NCI-H1694 treated with DMSO at 0.1 percent for 48 hours (cell line): ENCODE data around the gene TNIK.
"Not testable (repeated sequence)": the region's sequence is repeated elsewhere in the genome, so short reads cannot be mapped to it uniquely, and the experiment has no call there.

Source experiments
- DNase-seq: peaks from one replicate; lab custom pipeline; 2025; lab: John Stamatoyannopoulos, UW

The TNIK gene

DNA sequence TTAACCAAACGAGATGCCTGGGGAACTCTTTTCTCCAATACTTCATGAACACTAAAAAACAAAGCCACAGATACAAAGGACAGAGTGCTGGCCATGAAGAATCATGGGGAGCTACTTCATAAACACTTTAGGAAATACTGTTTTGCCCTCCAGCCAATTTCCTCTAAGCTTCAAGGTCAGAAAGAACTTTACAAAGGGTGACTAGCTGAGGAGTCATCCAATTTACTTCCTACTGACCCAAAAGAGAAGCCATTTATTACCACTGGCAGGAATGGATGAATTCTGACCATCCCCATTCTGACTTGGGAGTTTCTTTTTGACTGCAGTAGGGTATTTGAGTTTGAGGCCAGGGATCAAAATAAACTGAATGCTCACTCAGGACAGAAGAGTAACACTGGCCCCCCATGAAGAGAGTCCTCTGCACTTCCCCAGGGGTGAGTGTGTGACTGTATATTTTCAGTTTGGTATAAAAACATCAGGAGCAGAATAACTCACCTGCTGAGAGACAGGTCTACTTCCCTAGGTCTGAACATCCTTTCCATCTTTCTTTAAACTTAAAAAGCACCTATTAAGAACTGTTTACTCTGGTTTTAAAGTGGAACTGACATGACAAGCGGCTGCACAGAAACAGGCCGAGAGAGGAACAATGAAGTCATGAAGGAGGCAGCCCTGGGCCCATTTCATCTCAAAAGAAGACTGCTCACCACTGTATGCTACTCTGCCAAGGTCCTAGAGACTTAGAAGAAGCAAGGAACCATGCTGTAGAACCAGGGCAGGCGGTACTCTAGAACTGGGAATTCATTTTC is 203.6 kb downstream of the TNIK start:
- DNase-seq = no peak

GRCh38 chr3:171255236-171255806 is 204.9 kb downstream of the TNIK start:
- DNase-seq = no peak

- no peak for DNase-seq
These were observed 205.9 kb downstream of the TNIK start for GRCh38 chr3:171254315-171254714.

GRCh38 chr3:171251835-171252234 is 208.4 kb downstream of the TNIK start:
- no peak for DNase-seq

DNA sequence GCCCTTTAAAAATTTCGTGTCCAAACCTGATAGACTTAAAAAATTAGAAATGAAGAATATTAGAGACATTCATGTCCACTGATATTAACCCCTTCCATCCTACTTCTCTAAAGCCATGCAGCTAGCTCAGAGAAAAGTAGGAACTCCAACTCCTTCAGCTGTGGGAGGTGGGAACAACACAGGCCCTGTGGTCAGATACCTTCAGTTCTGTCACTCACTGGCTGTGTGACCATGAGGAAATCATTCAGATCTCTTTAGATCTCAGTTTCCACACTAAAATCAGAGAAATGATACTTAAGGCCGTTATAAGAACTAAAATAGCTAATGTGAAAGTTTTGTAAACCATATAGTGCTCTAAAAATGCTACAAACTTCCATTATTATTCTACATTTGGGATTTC is 209.8 kb downstream of the TNIK start:
- DNase-seq = no peak

- no peak for DNase-seq
These were observed 211.0 kb downstream of the TNIK start for GRCh38 chr3:171249245-171249644.

DNA sequence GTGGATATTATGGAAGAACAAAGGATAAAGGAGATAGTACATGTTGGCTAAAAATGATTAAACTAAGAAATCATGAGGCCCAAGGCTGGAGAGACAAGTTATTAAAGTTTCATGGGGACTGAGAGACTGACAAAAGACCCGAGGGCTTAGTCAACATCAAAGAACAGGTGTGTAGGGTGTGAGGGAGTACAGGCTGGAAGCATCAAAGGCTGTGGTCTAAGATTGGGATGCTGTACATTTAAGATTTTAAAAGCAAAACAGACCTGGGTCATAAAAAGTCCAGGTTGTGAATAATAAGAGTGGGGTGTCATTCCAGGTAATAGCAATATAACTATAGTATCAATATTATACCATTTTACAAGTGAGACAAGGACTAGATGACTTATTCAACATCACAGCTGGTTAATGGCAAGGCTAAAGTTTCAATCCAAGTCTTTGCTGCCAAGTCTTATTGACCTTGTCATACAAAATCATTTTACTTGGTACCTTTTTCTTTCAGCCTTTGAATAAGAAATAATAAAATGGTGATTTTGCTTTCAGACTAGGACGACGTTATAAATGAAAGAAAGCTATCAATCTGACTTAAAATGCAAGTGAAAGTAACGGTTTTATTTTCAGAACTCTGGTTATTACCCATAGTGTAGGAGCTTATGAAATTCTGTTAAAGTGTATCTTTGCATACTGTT is 211.6 kb downstream of the TNIK start:
- DNase-seq = no peak

DNA sequence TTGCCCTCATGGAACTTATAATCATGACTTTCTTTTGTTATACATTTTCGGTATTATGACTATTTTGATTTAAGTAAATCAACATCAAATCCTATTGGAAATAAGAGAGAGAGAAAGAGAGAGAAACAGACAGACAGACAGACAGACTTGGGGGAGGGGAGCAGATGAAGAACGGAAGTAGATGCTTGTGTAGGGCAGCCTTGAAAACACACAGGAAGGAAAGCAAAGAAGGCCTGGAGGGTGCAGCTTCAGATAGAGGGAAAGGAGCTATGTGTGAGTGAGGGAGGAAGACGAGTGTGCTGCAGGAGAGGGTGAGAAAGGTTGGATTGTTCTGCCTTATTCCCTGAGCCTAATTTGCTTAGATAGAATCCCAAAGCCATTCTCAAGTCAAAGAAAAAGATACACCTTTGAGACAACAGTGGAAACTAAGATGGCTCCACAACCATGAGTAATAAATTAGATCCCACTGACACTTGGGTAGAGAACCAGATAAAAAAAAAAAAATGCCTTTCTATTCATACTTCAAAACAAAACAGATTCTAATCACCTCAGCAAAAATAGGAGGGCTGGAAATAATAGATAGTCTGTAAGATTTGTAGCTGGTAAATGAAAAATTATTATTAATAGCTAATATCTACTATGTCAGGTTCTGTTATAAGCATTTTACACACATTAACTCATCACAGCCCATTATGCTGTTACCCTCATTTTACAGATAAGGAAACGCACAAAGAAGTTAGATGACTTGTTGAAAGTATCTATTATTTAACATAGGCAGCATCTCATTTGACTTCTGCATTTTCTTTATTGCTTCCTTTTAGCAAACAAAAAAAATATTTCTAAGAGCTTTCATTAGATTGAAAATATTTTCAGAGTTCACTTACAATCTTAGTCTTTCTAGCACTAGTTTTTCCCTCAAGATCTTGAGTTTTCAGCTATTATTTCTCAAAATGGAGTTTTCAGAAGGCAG is 214.1 kb downstream of the TNIK start:
- no peak for DNase-seq

- no peak for DNase-seq
These were observed 217.3 kb downstream of the TNIK start for GRCh38 chr3:171242951-171243350.

DNA sequence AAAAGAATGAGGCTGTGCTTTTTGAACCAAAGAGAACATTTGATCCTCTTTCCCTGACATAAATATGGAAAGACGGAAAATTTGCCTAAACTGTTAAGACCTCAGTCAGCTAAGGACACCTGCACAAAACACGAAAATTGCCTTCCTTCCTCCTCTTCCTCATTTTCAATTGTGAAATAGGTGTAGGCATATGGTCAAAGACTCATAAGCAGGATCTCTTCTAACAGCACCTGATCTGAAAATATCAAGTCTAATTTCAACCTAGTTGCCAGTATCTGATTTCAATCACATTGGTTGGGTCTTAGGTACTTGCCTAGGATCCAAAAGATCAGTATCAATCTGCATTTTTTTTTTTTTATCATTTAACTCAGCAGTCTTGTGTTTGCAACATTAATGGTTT is 218.0 kb downstream of the TNIK start:
- no peak for DNase-seq

DNA sequence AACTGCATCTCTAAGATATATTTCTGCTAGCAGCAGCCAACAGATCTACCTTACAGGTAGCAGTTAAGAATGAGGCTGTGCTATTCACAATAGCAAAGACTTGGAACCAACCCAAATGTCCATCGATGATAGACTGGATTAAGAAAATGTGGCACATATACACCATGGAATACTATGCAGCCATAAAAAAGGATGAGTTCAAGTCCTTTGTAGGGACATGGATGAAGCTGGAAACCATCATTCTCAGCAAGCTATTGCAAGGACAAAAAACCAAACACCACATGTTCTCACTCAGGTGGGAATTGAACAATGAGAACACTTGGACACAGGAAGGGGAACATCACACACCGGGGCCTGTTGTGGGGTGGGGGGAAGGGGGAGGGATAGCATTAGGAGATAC is 218.6 kb downstream of the TNIK start:
- not testable (repeated sequence) for DNase-seq

- no peak for DNase-seq
These were observed 219.7 kb downstream of the TNIK start for GRCh38 chr3:171240504-171240835.

- DNase-seq = no peak
These were observed 220.3 kb downstream of the TNIK start for GRCh38 chr3:171239757-171240503.

- DNase-seq = no peak
These were observed 223.2 kb downstream of the TNIK start for GRCh38 chr3:171237009-171237385.

GRCh38 chr3:171236265-171237008 is 223.8 kb downstream of the TNIK start:
- no peak for DNase-seq

DNA sequence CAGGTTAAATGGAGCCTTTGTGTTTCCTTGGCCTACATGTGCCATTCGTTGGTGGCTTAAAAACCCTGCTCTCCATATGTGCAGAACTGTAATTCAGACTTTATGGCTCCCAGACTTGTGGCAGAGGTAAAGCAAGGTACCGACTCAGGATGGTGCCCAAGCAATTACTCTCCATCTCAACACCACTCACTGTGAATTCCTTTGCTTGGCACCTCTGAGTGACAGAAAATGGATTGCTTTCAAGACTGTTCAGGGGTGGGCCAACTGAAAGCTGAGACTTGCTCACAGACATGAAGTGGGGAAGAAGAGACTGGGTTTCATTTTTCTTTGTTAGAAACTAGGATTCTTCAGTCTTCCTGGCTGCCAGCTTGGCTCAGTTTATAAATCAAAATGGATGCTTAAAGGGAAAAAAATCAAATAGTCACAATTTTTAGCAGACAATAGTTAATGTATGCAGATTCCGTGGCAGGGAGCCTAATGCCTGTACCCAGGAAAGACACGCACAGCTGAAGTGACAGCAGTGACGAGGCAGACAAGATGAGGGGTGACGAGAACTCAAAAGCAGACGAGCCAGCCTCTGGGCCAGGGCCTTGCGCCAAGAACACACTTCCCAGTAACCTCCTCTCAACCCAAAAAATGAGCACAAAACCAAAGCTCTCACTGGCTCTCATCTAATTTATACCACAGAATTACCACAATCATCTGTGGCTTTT is 225.8 kb downstream of the TNIK start:
- no peak for DNase-seq

DNA sequence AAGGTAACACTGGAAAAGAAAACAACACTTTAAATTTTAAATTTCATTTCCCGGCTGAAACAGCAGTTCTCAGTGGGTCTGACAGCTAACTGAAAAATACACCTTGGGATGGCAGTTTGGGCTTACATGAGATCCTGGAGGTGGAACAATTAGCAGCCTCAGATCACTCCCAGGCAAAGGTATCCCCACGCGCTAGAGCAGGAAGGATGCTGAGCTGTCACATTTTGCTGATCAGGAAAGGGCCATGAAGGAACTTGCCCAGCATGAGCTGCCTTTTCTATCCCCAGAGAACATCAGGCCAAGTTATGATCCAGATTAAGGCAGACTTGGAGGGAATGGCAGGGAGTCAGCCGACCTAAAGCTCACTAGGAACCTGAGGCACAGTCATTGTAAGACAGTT is 228.8 kb downstream of the TNIK start:
- DNase-seq = no peak

DNA sequence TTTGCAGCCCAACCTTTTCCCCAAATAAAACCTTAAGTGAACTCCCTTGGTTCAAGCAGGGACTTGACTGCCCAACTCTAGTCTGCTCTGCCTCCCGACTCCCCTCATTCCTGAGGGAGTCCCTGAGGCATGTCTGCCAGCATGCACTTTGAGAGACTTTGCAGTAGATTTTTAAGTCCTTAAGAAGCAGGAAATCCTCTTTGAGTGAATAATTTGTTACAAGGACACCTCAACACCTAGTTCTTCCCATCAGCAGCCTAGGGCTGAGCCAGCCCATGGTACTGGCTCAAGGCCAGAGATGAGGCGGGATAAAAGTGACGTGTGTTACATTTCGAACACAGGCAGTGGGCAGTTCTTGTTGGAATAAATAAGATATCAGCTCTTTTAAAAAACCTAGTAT is 229.3 kb downstream of the TNIK start:
- no peak for DNase-seq

- no peak for DNase-seq
These were observed 231.0 kb downstream of the TNIK start for GRCh38 chr3:171229173-171229572.

DNA sequence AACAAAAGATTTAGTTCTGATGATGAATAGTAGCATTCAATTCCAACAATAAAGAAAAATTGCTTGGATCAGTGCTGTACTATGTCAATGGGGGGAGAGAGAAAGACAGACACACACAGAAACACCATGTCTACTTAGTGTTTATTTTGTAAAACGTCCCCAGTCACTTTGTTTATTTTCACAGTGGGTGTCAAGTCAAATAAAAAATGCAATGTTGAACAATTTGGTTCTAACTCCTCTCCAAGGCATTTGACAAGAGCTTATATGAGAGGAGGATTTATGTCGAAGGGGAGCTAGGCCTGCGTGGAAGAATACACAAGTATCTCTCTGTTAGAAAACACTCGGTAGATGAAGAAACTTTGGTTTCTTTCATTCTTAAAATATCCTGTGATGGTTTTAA is 232.0 kb downstream of the TNIK start:
- no peak for DNase-seq
